NCI-H2227 (cell line): ENCODE measurements around the gene CXCL16.

ENCODE experiments used
- DNase-seq: peaks from one replicate; lab custom pipeline; 2025; ENCODE audit not compliant: unreplicated experiment; lab: John Stamatoyannopoulos, UW

Gene CXCL16, protein sequence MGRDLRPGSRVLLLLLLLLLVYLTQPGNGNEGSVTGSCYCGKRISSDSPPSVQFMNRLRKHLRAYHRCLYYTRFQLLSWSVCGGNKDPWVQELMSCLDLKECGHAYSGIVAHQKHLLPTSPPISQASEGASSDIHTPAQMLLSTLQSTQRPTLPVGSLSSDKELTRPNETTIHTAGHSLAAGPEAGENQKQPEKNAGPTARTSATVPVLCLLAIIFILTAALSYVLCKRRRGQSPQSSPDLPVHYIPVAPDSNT

DNA sequence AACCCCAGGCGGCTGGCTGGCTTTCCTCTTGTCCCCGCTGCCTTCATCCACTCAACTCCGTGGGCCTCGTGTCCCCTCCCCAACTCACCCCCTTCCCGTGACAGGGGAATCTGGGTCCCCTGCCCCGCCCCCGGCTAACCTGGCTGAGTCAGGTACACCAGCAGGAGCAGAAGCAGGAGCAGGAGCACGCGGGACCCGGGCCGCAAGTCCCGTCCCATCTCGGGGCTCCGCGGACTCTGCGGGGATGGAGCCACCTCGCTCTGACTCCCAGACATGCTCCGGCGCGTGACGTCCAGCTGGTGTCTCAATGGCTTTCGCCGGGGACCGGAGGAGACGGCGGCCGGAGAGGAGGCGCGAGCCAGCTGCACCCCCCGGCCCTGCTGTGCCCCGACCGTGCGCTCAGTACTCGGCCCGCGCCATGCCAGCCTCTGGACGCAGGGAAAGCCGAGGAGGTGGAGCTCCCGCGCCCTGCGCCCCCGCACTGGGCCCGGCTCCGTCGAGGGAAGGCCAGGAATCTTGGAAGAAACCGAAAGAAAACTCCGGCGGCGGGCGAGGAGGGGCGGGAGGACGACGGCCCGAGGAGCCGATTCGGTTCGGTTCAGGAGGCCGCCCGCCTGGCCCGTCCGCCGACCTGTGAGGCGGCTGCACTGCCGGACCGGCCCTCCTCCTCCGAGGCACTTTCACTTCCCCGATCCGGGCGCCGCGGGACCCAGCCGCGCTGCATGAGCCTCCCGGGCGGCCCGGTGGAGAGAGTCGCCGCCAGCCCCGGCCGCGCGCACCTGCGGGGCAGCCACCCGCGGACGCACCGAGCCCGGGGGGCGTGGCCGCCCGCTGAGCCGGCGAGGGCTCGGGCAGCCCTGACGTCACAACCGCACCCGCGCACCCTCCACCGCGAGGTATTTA lies at the start of gene CXCL16, which contains the start of gene ZMYND15:
TSS of gene CXCL16 (minus strand) at position 807 of the 903 bp plus-strand sequence. CDS start at position 218, 589 bp downstream.
TSS of gene ZMYND15 (plus strand) at position 712 of the 903 bp plus-strand sequence. CDS start 716 bp downstream, outside the sequence.
- no peak for DNase-seq

DNA sequence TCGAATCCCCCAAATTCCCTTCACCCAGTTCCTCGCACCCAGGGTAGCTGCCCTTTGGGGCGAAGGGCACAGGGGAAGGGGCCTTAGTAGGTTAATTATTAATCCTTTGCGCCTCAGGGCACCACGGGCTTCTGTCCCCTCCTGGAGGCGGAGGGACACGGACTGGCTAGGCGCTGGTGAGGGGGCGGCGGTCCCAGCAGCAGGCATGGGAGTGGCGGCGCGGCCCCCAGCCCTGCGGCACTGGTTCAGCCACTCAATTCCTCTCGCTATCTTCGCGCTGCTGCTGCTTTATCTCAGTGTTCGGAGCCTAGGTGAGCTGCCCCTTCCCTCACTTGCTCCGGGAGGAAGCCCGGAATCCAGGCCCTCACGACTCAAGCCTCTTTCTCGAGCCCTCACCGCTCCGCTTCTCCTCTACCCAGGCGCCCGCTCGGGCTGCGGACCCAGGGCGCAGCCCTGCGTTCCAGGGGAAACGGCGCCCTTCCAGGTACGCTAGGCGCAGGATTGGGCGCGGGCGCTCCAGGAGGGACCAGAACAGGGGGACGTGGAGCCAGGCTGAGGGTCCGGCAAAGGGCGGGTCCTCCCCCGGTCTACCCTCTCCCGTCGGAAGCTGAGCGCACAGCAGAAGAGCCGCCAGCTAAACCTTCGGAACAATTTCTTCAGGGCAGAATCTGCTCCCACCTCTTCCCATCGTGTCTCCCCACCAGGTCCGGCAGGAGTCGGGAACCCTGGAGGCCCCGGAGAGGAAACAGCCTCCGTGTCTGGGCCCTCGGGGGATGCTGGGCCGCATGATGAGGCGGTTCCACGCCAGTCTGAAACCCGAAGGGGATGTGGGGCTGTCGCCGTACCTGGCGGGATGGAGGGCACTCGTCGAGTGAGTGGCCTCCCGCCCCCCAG lies 49.3 kb upstream of the CXCL16 start, which contains the start of gene GLTPD2:
TSS of gene GLTPD2 (plus strand) at position 158 of the 894 bp plus-strand sequence. CDS start at position 206, 48 bp downstream.
- DNase-seq = peak; percentile 37

DNA sequence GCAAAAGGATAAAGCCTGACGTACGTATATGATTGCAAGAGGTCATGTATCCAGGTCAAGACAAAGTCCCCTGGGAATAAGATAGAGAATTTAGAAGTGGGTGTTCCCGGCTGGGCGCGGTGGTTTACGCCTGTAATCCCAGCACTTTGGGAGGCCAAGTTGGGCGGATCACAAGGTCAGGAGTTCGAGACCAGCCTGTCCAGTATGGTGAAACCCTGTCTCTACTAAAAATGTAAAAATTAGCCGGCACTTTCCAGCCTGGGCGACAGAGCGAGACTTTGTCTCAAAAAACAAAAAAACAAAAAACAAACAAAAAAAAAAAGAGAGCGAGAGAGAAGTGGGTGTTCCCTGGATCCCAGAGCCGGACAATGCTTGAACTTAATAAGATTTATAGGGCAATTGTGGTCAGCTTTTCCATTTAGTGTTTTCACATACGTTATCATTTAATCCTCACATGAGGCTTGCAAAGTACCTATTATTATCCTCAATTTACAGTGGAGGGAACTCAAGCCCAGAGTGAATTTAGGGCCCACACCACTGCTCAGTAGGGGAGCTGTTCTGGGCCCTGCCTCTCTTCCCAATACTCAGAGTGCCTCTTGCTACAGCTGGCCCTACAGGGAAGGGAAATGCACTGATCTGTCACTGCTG lies 48.6 kb upstream of the CXCL16 start:
- peak; percentile 67 for DNase-seq

DNA sequence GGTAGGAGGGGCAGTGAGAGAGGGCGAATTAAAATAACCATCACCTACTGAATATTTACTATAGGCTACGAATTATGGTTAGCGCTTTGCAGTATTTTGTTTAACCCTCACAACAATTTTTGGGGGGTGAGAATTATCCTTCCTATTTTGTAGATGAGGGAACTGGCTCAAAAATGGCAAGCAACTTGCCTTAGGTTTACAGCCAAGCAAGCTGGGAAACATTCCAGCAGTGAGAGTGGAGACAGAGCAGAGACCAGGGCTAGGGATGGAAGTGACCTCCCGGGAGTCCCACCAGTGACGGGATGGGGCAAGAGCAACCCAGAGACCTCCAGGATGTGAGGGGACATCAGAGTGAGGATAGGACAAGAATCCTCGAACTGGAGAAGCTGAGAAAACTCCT lies 46.8 kb upstream of the CXCL16 start:
- DNase-seq = no peak

DNA sequence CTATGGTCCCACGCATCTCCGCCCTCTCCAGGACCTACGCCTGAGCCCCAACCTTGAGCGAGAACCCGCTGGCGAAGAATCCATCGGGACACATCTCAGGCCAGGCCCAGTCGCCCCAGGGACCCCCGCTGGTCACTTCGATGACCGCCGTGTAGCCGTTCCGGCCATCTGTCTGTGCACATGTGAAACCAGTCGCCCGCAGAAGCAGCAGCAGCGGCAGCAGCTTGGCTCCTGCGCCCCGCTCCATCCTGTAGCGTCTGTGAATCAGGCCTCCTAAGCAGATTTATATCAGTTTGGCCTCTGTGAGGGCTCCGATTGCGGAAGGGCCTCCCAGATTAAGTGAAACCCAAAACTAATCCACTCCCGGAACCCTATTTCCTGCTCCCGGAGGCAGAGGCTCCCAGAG lies 46.4 kb upstream of the CXCL16 start, which contains the start of gene VMO1:
TSS of gene VMO1 (minus strand) at position 259 of the 406 bp plus-strand sequence. CDS start at position 247, 12 bp downstream.
- DNase-seq = no peak

DNA sequence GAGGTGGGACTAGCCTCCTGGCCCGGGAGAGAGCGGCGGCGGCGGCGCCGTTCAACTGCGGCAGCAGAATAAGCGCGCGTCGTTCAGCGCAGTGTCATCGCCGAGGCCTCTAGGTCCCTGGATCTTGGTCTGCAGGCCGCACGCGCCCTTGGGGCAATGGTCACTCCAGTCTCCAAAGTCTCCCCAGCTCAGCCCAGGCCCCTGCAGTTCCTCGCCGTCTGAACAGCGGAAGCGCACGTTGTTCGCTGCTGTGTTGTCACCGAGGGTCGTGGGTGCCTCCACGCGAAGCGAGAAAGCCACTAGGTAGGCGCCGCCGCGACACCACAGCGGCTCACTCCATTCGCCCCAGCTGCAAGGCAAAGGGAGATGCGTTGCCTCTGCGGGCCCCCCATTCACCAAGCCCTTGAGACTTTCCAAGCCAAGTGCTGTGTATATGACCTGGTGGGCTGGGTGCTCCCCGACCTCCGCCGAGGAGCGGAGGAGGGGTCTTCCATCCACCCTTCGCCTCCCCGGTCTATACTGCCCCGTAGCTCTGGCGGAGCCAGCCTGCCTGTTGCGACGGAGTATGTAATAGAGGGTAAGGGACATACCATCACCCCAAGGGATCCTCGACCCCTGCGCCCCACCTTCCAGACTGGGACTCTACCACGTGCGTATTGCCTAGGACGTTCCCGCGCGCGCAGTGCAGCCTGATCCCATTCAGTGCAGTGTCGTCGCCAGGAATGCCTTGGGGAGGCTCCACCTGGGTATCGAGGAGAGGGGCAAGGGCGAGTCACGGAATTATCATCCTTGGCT lies 45.8 kb upstream of the CXCL16 start:
- DNase-seq = no peak

DNA sequence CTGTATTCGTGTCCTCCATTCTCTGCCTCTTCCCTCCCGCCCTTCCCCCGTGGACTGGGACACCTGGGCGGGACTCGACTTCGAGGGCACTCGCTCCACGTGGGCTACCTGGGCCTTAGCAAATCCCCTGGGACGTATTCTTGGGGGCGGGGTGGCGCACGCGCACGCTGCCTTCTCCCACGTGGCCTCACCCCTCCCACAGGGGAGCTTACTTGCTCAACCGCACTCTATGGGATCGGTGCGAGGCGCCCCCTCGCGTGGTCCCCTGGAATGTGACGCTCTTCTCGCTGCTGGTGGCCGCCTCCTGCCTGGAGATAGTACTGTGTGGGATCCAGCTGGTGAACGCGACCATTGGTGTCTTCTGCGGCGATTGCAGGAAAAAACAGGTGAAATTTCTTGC lies 42.9 kb upstream of the CXCL16 start:
- DNase-seq = no peak

DNA sequence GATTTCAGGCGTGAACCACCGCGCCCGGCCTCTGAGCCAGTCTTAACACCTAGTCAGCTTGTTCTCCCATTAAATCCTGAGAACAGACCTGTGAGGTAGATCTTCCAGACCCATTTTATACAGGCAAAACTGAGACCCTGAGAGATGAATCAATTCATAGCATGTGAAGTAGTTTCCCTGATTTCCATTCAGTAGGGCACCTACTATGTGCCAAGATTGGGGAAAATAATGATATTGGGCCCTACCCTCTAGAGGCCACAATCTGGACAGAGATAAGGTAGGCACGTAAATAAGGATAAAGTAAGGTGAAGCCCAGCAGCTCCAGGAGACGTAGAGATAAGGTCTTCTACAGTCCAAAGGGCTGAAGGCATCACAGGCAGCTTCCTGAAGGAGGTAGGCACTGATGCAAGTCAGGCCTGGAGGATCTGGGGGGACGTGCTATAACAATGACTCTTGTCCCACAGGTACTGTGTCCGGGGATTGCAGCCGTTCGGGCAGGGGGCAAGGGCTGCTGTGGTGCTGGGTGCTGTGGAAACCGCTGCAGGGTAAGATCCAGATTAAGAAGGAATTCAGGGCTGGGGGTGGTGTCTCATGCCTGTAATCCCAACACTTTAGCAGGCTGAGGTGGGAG lies 40.7 kb upstream of the CXCL16 start:
- no peak for DNase-seq

DNA sequence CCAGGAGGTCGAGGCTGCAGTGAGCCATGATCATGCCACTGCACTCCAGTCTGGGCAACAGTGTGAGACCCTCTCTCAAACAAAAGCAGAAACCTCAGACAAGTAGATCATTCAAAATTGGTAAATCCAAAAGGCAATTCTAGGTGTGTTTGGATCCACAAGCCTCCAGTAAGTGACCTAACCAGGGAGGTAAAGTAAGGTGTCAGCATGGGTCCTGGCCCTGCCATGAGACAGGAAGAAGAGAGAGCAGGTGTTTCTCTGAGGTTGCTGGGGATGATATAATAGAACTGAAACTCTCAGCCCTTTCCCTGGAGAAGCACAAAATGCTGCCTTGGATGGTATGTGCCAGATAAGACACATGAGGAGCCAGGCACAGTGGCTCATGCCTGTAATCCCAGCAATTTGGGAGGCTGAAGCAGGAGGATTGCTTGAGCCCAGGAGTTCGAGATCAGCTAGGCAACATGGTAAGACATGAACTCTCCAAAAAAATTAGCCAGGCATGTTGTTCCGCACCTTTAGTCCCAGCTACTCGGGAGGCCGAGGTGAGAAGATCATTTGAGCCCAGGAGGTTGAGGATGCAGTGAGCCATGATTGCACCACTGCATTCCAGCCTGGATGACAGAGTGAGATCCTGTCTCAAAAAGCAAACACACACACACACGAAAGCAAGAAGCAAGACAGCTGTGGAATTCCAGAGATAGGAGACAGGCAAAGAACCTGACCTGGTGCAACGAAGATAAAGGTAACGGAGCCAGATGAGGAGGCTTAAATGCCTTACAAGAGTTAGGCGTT lies 38.4 kb upstream of the CXCL16 start:
- DNase-seq = no peak

DNA sequence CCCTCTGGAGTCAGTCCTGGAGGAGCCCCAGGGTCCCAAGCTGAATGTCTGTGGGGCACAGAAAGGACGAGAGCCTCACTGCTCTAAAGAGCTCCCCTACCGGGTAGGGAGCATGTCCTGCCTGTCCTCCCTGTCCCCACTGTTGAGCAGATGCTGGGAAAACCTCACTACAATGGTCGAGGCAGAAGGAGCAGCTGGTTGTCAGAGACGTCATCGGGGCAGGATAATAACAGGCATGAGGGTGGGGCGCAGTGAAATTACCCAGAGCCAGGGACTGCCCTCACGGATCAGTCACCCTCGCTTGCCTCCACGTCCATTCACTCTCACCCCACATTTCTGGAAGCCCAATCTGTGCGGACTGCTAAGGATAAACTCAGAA lies 32.5 kb upstream of the CXCL16 start:
- peak; percentile 3 for DNase-seq

DNA sequence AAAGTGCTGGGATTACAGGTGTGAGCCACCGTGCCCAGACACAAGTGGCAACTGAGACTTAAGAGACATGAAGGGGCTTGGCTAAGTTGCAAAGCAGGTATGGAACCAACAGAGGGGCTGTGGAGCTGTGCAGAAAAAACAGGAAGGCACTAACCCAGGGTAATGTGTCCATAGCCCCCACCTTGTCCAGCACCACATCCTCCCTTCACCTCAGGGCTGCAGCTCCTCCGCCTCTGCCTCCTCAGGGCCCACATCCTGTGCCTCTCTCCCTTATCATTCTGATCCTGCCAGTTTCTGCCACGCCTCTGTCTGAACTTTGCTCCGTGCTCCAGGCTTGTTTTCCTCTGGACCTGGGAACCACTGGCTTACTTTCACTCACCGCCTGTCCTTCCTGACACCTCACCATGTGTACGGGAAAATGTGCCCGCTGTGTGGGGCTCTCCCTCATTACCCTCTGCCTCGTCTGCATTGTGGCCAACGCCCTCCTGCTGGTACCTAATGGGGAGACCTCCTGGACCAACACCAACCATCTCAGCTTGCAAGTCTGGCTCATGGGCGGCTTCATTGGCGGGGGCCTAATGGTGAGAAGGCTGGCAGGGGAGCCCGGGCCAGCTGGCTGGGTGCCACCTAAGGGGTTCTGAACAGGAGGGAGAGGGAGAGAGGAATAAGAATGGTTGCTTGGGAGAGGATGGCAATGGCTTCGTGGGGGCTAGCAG lies 31.9 kb upstream of the CXCL16 start, which contains the start of gene TM4SF5:
TSS of gene TM4SF5 (plus strand) at position 368 of the 716 bp plus-strand sequence. CDS start at position 405, 37 bp downstream.
- peak; percentile 2 for DNase-seq

DNA sequence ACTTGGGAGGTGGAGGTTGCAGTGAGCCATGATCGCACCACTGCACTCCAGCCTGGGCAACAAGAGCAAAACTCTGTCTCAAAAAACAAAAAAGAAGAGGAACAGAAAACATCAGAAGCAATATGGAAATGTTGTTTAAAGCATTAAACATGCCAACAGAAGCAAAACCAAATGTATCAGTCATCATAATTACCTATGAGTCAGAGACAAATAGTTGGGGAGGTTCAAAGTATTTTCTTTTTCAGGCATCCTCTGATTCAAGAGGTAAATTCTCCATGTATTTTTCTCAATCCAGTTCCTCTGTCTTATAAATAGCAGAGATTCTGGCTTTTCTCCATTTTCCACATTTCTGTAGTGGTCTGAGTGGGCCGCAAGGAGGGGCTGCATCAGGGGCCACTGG lies 29.9 kb upstream of the CXCL16 start:
- no peak for DNase-seq

DNA sequence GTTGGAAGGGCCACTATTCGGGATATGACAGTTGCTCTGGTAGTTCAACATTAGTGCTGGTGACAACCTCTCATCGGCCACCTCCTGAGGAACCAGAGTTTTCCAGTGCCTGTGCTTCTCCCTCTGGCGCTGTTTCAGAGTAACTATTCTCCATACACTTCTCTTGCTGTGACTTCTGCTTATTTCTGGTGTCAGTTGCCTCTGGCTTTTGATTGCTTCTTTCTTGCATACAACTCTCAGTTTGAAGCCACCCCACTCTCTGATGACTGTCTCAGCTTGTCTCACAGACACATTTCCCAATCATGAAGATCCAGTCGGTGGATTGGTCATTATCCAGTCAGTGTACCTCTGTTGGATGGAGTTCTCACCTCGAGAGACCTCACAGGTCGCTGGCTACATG lies 28.6 kb upstream of the CXCL16 start:
- no peak for DNase-seq

DNA sequence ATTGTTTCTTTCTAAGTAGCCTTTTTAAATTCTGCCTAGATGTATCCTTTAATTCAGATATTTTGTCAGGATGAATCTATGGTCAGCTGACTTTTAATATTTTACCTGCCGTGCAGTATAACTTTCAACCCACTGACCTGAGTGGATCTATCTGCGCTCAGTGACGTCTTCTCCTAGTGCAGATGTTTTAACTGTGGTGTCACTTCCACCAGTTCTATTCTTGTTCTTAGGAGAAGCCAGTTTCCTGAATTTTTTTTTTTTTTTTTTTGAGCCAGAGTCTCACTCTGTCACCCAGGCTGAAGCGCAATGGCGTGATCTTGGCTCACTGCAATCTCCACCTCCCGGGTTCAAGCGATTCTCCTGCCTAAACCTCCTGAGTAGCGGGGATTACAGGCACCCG lies 27.0 kb upstream of the CXCL16 start:
- DNase-seq = no peak

DNA sequence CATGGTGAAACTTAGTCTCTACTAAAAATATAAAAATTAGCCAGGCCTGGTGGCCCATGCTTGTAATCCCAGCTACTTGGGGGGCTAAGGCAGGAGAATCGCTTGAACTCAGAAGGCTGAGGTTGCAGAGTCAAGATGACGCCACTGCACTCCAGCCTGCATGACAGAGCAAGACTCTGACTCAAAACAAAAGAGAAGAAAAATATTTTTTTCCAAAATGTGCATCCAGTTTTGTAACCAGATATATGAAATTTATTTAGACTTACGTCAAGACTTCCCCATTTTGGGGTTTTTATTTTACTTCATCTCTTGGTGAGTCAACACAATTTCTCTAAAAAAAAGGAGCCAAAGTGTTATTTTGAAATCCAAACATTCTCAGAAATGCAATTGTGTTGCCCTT lies 26.5 kb upstream of the CXCL16 start:
- no peak for DNase-seq

DNA sequence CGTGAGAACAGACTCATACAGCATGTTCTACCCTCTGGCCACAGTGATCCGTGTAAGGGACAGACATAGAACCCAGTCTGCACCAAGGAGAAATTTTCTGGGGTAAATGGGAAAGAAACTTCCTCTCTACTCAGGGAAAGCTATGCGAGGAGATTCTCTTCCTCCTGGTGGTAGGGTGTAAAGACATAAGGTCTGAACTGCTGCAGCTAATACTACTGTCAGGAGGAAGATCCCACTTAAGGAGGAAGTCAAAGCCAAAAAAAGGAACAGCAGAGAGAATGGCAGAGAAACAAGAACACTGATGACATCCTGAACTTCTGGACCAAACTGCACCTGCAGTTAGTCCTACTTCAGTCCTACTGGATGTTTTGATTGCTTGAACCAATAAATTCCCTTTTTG lies 24.9 kb upstream of the CXCL16 start:
- DNase-seq = no peak

DNA sequence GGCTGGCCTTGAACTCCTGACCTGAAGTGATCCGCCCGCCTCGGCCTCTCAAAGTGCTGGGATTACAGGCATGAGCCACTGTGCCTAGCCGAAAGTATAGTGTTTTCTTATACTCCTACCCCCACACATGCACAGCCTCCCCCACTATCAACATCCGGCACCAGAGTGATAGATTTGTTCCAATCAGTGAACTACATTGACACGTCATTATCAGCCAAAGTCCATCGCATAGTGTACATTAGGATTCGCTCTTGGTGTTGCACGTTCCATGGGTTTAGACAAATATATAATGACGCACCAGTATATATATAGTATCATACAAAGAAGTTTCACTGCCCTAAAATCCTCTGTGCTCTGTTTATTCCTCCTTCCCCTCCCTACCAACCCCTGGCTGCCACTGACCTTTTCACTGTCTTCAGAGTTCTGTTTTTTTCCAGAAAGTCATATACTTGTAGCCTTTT lies 20.1 kb upstream of the CXCL16 start:
- DNase-seq = no peak
